ENCODE data around the gene LYST. TPM values are rescaled to one million over a fixed set of nuclear protein-coding genes. Genes with fewer than 3 reads are reported as not detected.

LYST gene
- total RNA-seq, 1 donor from 2014 or later, result 11.4 TPM

GRCh38 chr1:235818632-235819136, 48.0 kb downstream of the LYST start:
- DNase-seq (ENCODE audit: low spot score, unreplicated experiment), result no peak
- Mint-ChIP-seq H3K27me3 (no peaks in the 10 kb centered on the region), H3K4me3 (ENCODE audit: low read depth) (no peak overlapping the region), H3K27ac (no peak overlapping the region), H3K36me3 (ENCODE audit: insufficient read depth) (no peaks in the 10 kb centered on the region), H3K4me1 (ENCODE audit: low read depth) (no peaks in the 10 kb centered on the region), H3K9me3 (ENCODE audit: low read depth) (no peaks in the 10 kb centered on the region)
- TF ChIP-seq CTCF (IDR thresholded peaks at IDR 0.05; ENCODE audit: unreplicated experiment), result no peak

DNA sequence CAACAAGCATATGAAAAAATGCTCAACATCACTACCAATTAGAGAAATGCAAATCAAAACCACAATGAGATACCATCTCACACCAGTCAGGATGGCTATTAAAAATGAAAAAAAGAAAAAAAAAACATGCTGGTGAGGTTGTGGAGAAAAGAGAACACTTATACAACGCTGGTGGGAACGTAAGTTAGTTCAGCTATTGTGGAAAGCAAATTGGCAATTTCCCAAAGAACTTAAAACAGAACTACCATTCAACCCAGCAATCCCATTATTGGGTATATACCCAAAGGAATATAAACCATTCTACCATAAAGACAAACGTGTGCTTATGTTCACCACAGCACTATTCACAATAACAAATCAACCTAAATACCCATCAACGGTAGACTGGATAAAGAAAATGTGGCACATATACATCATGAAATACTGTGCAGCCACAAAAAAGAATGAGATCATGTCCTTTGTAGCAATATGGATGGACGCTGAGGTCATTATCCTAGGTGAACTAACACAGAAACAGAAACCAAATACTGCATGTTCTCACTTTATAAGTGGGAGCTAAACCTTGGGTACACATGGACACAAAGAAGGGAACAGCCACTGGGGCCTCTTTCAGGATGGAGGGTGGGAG, 49.5 kb downstream of the LYST start:
- Mint-ChIP-seq H3K36me3 (ENCODE audit: insufficient read depth) (no peaks in the 10 kb centered on the region), H3K9me3 (ENCODE audit: low read depth) (no peaks in the 10 kb centered on the region), H3K4me3 (ENCODE audit: low read depth) (no peak overlapping the region), H3K27ac (no peak overlapping the region), H3K27me3 (no peaks in the 10 kb centered on the region), H3K4me1 (ENCODE audit: low read depth) (no peaks in the 10 kb centered on the region)
- no peak for DNase-seq (ENCODE audit: low spot score, unreplicated experiment)
- no peak for TF ChIP-seq CTCF (IDR thresholded peaks at IDR 0.05; ENCODE audit: unreplicated experiment)

DNA sequence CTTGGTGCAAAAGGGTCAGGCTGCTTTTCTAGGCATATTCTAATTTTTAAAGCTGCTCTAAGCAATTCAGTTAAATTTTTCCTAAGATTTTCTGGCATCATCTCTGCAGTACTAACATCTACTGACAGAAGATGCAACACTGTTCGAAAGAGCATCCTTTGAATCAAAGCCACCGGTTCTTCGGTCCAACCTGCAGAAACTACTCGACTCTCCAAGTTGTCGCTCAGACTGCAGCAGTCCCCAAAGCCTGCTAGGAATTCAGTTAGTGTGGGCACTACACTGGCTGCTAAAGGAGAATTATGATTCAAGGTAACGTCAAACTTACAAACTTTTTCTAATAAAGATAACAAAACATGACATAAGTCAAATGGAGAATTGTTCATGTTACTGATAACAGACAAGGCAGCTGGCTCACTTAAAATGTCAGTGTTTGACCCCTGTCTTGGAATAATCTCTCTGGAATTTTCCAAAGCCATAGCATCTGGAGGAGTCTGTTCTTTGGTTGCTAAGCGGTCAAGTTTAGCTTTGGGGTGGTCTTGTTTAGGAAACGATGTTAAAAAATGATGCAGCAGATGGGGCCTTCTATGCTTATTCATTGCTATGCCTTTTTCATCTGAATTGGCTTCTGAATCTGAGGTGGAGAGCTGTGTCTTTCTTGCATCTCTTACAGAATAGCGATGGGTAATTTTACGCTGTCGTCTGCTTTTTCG, 56.9 kb downstream of the LYST start:
- Mint-ChIP-seq H3K27ac (no peak overlapping the region), H3K27me3 (no peaks in the 10 kb centered on the region), H3K9me3 (ENCODE audit: low read depth) (no peaks in the 10 kb centered on the region), H3K36me3 (ENCODE audit: insufficient read depth) (peaks cover 2% of the 10 kb centered on the region), H3K4me1 (ENCODE audit: low read depth) (peaks cover 10% of the 10 kb centered on the region), H3K4me3 (ENCODE audit: low read depth) (no peak overlapping the region)
- TF ChIP-seq CTCF (IDR thresholded peaks at IDR 0.05; ENCODE audit: unreplicated experiment), result no peak
- no peak for DNase-seq (ENCODE audit: low spot score, unreplicated experiment)

DNA sequence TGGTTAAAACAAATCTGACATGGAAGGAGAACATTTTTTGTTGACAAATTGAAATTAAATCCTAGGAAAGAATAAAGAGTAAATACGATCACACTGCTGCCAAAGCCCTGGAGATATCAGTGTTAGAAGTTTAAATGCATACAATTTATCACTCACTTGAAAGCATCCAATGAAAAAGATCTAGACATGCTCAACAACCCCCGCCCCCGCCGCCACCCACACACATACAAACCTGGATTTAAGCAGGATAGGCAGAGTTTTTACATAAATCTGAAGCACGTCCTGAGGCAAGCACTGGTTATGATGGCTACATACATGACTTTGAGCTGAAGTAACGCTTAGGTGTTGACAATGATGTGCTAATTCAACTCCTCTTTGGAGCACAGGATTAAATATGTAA, 58.5 kb downstream of the LYST start:
- H3K27me3 Mint-ChIP-seq, result no peaks in the 10 kb centered on the region
- H3K27ac Mint-ChIP-seq, result no peak overlapping the region
- peaks cover 10% of the 10 kb centered on the region for H3K4me1 Mint-ChIP-seq (ENCODE audit: low read depth)
- no peak overlapping the region for H3K4me3 Mint-ChIP-seq (ENCODE audit: low read depth)
- TF ChIP-seq CTCF (IDR thresholded peaks at IDR 0.05; ENCODE audit: unreplicated experiment), result no peak
- H3K9me3 Mint-ChIP-seq (ENCODE audit: low read depth), result no peaks in the 10 kb centered on the region
- DNase-seq (ENCODE audit: low spot score, unreplicated experiment), result no peak
- H3K36me3 Mint-ChIP-seq (ENCODE audit: insufficient read depth), result peaks cover 2% of the 10 kb centered on the region

- no peak overlapping the region for H3K4me3 Mint-ChIP-seq (ENCODE audit: low read depth)
- peaks cover 10% of the 10 kb centered on the region for H3K4me1 Mint-ChIP-seq (ENCODE audit: low read depth)
- no peak overlapping the region for H3K27ac Mint-ChIP-seq
- H3K27me3 Mint-ChIP-seq, result no peaks in the 10 kb centered on the region
- DNase-seq (ENCODE audit: low spot score, unreplicated experiment), result no peak
- H3K9me3 Mint-ChIP-seq (ENCODE audit: low read depth), result no peaks in the 10 kb centered on the region
- peaks cover 2% of the 10 kb centered on the region for H3K36me3 Mint-ChIP-seq (ENCODE audit: insufficient read depth)
- no peak for TF ChIP-seq CTCF (IDR thresholded peaks at IDR 0.05; ENCODE audit: unreplicated experiment)
Observed at GRCh38 chr1:235806123-235806522, 60.6 kb downstream of the LYST start.

Data from progenitor cell of endocrine pancreas (in vitro differentiated cells).